Activated naive CD8-positive, alpha-beta T cell (primary cell): ENCODE data around the gene SLC20A1.
A peak's percentile ranks its signal among the peaks of the same experiment; 100 is the strongest.

Experiments
- H3K27ac Mint-ChIP-seq: one replicate; pipeline ENCODE4 v1.8.0; 2021; ENCODE audit warnings: mixed read lengths
- H3K27me3 Mint-ChIP-seq: one replicate; pipeline ENCODE4 v1.8.0; 2021; ENCODE audit warnings: mixed read lengths
- H3K36me3 Mint-ChIP-seq: one replicate; pipeline ENCODE4 v1.8.0; 2021; ENCODE audit warnings: mixed read lengths
- H3K4me1 Mint-ChIP-seq: one replicate; pipeline ENCODE4 v1.8.0; 2021; ENCODE audit warnings: low read depth, mixed read lengths
- H3K4me3 Mint-ChIP-seq: one replicate; pipeline ENCODE4 v1.8.0; 2021; ENCODE audit warnings: mild to moderate bottlenecking, mixed read lengths
- H3K9me3 Mint-ChIP-seq: one replicate; pipeline ENCODE4 v1.8.0; 2021; ENCODE audit warnings: low read depth, mixed read lengths

SLC20A1 gene

DNA sequence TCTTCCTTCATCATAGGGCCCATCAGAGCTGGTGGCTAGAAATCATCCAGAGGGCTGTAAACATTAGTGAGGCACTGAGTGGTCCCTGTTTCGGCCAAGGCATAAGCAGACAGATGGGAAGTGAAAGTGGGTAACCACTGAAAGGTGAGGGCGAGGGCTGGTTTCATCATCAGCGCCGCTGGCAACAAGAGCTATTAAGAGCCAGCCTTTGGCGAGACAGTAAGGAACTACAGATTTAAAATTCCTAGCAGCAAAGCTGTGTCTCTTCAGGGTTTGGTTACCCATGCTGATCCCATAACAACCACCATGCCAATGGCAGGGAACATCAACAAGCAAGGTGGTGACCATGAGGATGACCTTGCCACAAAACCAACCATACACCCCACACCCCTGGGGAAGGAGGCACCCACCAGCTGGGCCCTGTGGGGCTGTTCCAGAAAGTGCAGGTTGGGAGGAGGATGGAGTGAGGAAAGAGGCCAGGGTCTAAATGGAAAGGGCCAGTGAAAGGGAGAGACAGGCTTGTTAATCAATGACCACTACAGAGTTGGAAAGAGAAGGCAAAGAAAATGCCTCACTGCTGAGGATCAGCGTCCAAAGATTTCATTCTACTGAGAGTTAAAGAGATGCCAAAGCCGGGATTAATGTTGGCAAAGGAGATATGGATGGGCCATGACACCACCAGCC is 9.0 kb upstream of the SLC20A1 start:
- peaks cover 59% of the 10 kb centered on the region for H3K4me1 Mint-ChIP-seq
- H3K36me3 Mint-ChIP-seq = no peaks in the 10 kb centered on the region
- H3K4me3 Mint-ChIP-seq = no peak overlapping the region
- H3K27ac Mint-ChIP-seq = no peak overlapping the region
- H3K9me3 Mint-ChIP-seq = no peaks in the 10 kb centered on the region
- no peaks in the 10 kb centered on the region for H3K27me3 Mint-ChIP-seq

DNA sequence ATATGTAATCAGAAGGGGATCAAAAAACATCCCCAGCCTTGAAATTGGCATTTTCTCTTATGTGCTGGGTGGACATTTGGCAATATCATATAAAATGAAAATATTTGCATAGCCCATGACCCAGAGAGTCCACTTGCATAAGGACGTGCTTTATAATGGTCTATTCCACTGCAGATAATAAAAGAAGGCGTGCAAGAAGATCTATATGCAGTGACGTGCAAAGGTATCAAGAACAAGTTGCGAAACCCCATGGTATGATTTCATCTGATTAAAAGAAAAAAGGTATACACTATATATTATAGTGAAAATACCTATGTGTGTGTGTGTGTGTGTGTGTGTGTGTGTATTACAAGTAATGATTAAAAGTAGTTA is 8.5 kb upstream of the SLC20A1 start:
- H3K4me3 Mint-ChIP-seq = no peak overlapping the region
- H3K27ac Mint-ChIP-seq = no peak overlapping the region
- H3K27me3 Mint-ChIP-seq = no peaks in the 10 kb centered on the region
- H3K4me1 Mint-ChIP-seq = peaks cover 55% of the 10 kb centered on the region
- H3K9me3 Mint-ChIP-seq = no peaks in the 10 kb centered on the region
- no peaks in the 10 kb centered on the region for H3K36me3 Mint-ChIP-seq

DNA sequence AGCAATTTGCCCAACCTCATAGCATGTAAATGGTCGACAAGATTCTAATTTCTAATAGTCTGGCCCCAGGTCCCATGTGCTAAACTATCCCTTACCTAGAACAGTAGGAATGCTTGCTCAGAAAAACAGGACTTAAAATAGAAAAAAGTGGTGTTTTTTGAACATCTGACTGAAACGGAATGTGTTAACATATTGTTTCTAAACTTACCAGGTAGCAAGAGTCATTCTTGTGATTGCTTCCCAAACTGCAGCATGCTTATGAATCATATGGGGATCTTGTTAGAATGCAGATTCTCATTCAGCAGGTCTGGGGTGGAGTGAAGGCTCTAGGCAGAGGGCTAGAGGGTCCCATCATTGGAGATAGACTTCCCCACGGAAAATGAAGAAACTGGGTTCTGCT is 5.8 kb upstream of the SLC20A1 start:
- Mint-ChIP-seq H3K9me3 (no peaks in the 10 kb centered on the region), H3K36me3 (no peaks in the 10 kb centered on the region), H3K4me3 (no peak overlapping the region), H3K27me3 (no peaks in the 10 kb centered on the region), H3K4me1 (peaks cover 45% of the 10 kb centered on the region), H3K27ac (no peak overlapping the region)

DNA sequence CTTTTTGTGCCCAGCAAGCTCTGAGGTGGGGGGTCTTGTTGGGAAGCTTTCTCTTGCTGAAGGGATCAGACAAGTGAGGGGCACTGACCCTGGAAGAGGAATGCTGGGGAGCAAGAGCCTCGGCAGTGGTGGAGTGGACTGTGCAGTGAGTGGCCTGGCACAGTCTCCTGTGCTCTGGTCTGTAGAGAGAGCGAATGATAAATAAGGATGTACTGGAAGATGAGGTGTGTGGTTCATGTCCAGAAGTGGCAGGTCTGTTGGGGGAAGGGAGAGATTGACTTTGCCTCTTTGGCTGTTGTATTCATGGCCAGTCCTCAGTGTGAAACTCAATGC is 5.3 kb upstream of the SLC20A1 start:
- peaks cover 41% of the 10 kb centered on the region for H3K4me1 Mint-ChIP-seq
- H3K27ac Mint-ChIP-seq = peak overlapping the region; percentile 41
- H3K27me3 Mint-ChIP-seq = no peaks in the 10 kb centered on the region
- H3K4me3 Mint-ChIP-seq = no peak overlapping the region
- no peaks in the 10 kb centered on the region for H3K9me3 Mint-ChIP-seq
- no peaks in the 10 kb centered on the region for H3K36me3 Mint-ChIP-seq

DNA sequence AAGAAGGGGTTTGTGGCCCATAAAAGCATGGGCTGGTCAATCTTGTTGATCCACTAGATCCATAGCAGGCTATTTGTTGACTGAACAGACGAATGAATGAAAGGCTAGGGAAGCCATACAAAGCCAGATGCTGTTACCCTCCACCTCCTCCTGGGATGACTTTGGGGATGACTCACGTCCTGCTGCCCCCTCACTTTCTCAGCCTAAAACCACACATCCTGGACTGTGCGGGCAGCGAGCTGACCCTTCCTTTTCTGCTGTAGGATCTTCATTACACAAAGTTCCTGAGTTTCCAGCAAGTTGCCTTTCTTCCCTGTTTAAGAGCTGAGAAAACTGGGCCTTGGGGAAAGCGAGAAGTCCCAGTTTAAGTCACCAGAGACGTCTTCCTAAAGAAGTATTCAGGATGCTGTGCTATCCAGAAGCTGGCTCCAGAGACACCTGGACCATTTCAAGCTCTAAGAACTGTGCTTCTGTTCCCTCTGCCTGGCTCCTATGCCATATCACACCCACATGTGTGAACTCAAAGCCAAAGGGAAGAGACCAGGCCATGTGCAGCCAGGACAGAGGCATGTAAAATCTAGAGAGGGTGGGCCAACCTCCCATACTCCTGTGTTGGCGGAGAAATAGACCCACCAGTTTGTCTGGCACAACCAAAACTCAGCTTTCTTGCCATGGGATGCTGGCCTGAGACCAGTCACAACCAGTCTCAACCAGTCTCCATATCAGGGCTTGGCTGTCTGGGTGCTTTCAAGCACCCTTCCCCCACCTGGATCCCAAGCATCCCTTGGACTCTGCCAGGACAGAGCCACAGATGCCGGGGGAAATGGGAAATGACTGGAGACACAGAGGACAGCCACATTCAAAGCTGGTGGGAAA is 4.7 kb upstream of the SLC20A1 start:
- Mint-ChIP-seq H3K36me3 (no peaks in the 10 kb centered on the region), H3K27ac (no peak overlapping the region), H3K4me1 (peaks cover 35% of the 10 kb centered on the region), H3K27me3 (no peaks in the 10 kb centered on the region), H3K9me3 (no peaks in the 10 kb centered on the region), H3K4me3 (no peak overlapping the region)

DNA sequence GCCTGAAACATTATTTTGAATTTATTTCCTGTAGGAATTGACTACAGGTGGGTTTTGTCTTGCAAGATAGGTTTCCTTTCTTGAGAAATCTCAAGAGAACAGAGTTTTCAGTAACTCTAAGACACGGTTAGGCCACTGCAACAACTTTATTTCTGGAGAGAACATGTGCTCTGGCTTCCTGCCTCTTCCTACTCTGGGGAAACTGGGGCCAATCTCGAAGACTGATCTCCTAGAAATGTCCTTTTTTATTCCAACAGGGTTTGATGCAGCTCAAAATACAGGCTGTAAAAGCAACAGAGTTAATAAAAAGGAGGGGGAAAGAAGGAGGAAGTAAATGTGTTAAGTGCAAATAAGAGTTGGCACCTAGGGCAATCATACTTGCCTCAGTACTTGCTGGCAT is 4.0 kb upstream of the SLC20A1 start:
- H3K4me1 Mint-ChIP-seq = peaks cover 28% of the 10 kb centered on the region
- H3K4me3 Mint-ChIP-seq = no peak overlapping the region
- no peak overlapping the region for H3K27ac Mint-ChIP-seq
- H3K36me3 Mint-ChIP-seq = no peaks in the 10 kb centered on the region
- no peaks in the 10 kb centered on the region for H3K9me3 Mint-ChIP-seq
- H3K27me3 Mint-ChIP-seq = no peaks in the 10 kb centered on the region

DNA sequence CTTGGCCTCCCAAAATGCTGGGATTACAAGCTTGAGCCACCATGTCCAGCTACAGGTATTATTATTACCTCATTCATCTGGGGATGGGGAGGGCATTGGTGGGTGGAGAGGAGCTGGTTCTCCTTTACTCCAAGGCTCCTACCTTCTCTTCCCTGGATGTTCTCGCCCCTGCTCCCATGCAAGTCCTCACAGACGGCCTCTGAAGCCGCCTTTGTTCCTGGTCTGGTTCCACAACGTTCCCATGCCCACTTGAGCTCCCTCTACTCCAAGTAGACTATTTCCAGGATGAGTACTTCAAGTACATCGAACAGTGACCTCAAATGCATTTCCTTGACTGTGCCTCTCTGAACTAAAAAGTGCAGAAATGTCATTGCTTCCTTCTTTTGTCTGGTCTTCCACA is 3.2 kb upstream of the SLC20A1 start:
- H3K36me3 Mint-ChIP-seq = peaks cover 8% of the 10 kb centered on the region
- no peak overlapping the region for H3K4me3 Mint-ChIP-seq
- H3K9me3 Mint-ChIP-seq = no peaks in the 10 kb centered on the region
- H3K27ac Mint-ChIP-seq = no peak overlapping the region
- H3K27me3 Mint-ChIP-seq = no peaks in the 10 kb centered on the region
- H3K4me1 Mint-ChIP-seq = peaks cover 33% of the 10 kb centered on the region

DNA sequence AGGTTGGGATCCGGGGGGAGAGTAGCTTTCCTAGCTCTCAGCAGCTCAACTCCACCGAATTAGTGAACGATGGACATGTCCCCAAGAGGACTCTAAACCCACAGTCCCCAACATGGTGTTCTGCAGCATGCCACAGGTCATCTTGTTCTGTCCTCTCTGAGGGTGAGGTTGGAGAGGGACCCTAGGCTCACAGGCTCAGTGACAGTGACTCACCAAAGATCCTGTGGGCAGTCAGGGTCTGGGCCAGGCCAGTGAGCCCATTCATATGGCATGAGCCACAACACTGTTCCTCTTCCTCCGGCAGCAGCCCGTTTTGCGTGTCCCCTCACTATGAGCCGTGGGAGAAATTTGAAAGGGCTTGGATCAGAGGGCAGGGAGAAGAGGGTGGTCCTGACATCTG is 2.8 kb upstream of the SLC20A1 start:
- H3K27ac Mint-ChIP-seq = no peak overlapping the region
- no peak overlapping the region for H3K4me3 Mint-ChIP-seq

DNA sequence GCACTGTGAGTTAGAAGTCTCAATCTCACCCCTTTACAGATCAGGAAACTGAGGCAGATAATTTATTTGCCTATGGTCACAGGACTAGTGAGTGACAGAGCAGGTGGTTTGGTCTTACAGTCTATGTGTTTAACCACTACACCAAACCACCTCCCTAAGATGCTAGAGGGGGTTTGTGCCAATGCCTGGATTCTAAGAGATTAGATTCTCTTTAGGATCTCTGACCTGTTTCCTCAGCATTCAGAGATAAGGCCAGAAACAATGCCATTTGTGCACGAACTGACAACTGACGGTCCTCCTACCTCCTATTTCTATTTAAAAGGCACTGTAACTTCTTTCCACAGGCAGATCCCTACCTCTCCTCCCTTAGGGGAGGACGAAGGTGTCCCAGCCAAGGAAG is 2.3 kb upstream of the SLC20A1 start:
- Mint-ChIP-seq H3K9me3 (no peaks in the 10 kb centered on the region), H3K27ac (no peak overlapping the region), H3K4me1 (peaks cover 43% of the 10 kb centered on the region), H3K36me3 (peaks cover 10% of the 10 kb centered on the region), H3K4me3 (no peak overlapping the region), H3K27me3 (no peaks in the 10 kb centered on the region)

More for the DNA sequence above, 2.8 kb upstream of the SLC20A1 start:
- no peaks in the 10 kb centered on the region for H3K9me3 Mint-ChIP-seq
- H3K27me3 Mint-ChIP-seq = no peaks in the 10 kb centered on the region
- peaks cover 37% of the 10 kb centered on the region for H3K4me1 Mint-ChIP-seq
- H3K36me3 Mint-ChIP-seq = peaks cover 10% of the 10 kb centered on the region

DNA sequence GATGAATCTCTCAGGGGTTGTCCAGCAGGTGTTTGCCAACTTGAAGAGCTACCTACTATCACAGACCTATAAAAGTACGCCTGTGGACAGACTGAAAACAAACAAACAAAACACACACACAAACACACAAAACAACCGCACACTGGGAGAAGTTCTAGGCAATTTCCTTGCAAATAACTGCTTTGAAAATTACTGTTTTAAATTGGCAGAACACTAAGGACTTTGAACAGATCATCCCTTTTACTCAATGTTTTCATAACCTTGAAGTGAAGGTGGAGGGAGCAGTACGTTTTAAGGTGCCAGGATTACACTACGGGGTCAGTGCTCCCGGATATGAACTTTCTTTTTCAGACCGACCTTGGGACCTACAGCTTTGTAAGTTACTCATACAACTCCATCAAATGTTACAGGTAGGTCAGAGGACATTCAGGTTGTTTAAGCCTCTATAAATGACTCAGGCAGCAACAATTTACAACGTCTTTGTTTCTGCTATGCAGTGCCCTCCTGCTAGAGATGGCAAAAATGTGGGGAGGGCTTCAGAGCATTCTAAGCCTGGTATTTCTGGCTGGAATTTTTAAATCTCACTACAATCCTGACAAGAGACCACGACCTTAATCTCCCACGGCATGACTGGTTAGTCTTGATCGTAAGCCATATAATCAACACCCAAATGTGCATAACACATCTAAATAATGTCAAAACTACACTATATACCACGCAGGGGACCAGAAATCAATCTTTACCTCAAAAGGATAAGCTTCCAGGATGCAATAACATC is 1.4 kb upstream of the SLC20A1 start:
- Mint-ChIP-seq H3K4me1 (peaks cover 51% of the 10 kb centered on the region), H3K36me3 (peaks cover 14% of the 10 kb centered on the region), H3K27me3 (no peaks in the 10 kb centered on the region), H3K9me3 (no peaks in the 10 kb centered on the region), H3K27ac (peak overlapping the region; percentile 83), H3K4me3 (peak overlapping the region; percentile 87)

DNA sequence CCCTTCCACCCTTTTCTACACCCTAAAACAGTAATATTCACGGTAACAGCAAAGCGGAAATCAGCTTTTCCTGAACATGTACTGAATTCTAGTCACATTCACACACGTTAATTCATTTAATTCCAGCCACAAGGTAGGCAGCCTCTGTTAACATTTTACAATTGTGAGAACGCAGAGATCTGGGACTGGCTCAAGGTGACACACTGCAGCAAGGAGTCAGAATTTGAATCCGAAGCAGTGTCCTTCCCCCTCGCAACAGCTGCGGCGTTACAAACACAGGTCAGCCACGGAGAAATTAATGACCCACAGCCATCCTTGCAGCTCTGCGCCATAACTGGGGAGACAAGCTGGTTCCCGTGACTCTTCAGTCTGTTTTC is 818 bp upstream of the SLC20A1 start:
- Mint-ChIP-seq H3K27ac (peak overlapping the region; percentile 83), H3K27me3 (no peaks in the 10 kb centered on the region), H3K9me3 (no peaks in the 10 kb centered on the region), H3K4me3 (peak overlapping the region; percentile 87), H3K4me1 (peaks cover 57% of the 10 kb centered on the region), H3K36me3 (peaks cover 15% of the 10 kb centered on the region)

DNA sequence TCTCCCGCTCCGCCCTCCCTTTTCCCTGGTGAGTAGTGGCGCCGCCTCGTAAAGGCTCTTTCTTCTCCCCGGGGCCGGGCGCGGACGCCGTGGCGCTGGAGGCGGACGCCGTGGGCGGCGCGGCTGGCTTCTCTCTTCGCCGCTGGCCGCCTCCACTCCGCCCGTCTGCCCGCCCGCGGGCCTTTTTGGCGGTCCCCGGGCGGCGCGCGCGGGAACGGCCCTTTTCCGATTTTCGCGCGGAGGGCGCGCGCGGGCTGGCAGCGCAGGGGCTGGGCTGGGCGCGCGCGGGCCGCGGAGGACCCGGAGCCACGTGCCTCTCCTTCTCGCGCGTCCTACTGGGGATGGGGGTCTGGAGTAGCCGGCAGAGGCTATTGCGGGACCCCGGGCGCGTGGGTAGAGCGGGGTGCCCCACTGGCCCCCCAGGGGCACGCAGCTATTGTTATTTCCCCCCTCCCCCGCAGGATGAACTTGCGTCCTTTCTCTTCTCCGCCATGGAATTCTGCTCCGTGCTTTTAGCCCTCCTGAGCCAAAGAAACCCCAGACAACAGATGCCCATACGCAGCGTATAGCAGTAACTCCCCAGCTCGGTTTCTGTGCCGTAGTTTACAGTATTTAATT is 472 bp downstream of the SLC20A1 start:
- peak overlapping the region; percentile 86 for H3K27ac Mint-ChIP-seq
- no peaks in the 10 kb centered on the region for H3K27me3 Mint-ChIP-seq
- H3K36me3 Mint-ChIP-seq = peaks cover 16% of the 10 kb centered on the region
- H3K4me1 Mint-ChIP-seq = peaks cover 56% of the 10 kb centered on the region
- no peaks in the 10 kb centered on the region for H3K9me3 Mint-ChIP-seq
- H3K4me3 Mint-ChIP-seq = peak overlapping the region; percentile 98

DNA sequence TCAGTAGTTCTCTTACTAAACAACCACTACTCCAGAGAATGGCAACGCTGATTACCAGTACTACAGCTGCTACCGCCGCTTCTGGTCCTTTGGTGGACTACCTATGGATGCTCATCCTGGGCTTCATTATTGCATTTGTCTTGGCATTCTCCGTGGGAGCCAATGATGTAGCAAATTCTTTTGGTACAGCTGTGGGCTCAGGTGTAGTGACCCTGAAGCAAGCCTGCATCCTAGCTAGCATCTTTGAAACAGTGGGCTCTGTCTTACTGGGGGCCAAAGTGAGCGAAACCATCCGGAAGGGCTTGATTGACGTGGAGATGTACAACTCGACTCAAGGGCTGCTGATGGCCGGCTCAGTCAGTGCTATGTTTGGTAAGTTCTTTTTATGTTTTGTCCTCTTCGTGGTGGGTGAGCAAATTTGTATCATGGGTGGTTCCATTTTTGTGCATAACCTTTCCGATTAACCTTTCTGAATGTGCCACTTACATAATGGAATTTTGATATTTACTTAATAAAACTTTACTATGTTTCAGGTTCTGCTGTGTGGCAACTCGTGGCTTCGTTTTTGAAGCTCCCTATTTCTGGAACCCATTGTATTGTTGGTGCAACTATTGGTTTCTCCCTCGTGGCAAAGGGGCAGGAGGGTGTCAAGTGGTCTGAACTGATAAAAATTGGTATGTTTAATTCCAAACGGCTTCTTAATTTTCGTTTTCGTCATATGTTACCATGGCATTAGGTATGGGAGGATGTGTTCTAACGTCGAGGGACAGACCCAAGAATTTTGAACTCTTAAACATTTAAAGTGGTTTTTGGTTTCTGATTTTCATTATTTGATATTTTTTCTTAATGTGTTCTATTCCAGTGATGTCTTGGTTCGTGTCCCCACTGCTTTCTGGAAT is 1.3 kb downstream of the SLC20A1 start:
- Mint-ChIP-seq H3K27ac (peak overlapping the region; percentile 86), H3K4me1 (peaks cover 61% of the 10 kb centered on the region), H3K36me3 (peaks cover 16% of the 10 kb centered on the region), H3K4me3 (peak overlapping the region; percentile 98), H3K27me3 (no peaks in the 10 kb centered on the region), H3K9me3 (no peaks in the 10 kb centered on the region)

DNA sequence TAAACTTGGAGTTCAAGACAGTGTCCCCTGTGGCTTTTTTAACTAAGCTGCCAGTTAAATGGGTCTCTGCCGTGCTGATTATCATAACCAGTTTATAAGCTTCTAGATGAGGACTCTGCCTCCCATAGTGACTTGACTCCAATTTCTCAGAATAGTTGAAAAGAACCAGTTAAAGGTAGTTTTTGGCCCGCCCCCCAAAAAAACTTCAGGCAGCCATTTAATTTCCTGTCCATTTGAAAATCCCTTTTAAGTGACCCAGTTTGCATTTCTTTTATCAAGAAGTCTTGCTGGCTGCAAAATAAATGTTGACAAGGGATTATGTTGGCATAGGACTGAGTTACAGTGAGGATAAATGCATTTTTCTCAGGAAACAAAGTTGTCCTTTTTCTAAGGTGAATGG is 2.3 kb downstream of the SLC20A1 start:
- Mint-ChIP-seq H3K9me3 (no peaks in the 10 kb centered on the region), H3K4me3 (peak overlapping the region; percentile 98), H3K36me3 (peaks cover 20% of the 10 kb centered on the region), H3K27me3 (no peaks in the 10 kb centered on the region), H3K27ac (no peak overlapping the region), H3K4me1 (peaks cover 64% of the 10 kb centered on the region)
